ENCODE results near the gene OXCT1. TPM values are rescaled to one million over a fixed set of nuclear protein-coding genes. Genes with fewer than 3 reads are reported as not detected.

The OXCT1 gene
- total and polyA plus RNA-seq, 2 of the 8 experiments (the other 6 are each of a cell fraction or from before 2014, with no cell fraction given): 10.1 to 28.2 TPM

DNA sequence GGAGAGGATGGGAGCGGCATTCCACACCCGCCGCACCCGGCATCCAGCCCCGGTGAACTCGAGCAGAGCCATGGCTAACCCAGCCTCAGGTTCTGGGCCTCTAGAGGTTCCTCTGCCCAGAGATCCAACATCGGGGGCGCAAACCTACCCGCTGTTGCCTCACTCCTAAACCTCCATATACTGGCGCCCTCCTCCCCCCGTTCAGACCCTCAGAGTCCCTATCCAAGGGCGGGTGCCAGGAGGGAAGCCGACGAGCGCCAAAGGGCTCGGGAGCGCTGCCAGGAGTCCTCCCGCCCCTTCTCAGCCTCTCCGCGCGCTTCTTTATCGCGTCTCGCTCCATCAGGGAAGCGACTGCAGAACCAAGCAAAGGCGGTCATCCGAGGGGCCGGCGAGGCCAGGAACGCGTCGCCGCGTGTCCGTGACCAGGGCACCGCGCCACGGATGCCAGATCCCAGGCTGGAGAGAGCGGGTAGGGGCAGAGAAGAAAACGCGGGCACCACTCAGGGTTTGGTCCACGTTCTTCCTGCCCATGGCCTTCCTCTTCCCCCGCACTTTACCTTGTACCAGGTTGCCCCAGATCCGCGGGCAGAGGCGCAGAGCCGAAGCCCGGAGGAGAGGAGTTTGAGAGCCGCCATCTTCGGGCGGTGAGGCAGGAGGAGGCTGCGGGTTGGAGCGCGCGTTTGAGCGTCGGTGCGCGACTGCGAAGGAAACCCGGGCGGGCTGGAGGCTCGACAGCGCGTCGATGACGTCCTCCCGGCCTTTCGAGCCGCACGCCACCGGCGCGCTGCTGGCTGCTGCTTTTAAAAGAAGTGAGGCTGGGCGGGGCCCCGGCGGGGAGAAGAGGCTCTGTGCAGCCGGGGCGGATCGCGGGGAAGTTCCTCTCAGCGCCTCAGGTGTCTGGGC is at the start of gene OXCT1 (continued):
- TF ChIP-seq SUZ12 (IDR thresholded peaks at IDR 0.05; ENCODE audit: low read length): no peak; the same call in 1 of the 2 replicates
- TF ChIP-seq, protein P1, sequence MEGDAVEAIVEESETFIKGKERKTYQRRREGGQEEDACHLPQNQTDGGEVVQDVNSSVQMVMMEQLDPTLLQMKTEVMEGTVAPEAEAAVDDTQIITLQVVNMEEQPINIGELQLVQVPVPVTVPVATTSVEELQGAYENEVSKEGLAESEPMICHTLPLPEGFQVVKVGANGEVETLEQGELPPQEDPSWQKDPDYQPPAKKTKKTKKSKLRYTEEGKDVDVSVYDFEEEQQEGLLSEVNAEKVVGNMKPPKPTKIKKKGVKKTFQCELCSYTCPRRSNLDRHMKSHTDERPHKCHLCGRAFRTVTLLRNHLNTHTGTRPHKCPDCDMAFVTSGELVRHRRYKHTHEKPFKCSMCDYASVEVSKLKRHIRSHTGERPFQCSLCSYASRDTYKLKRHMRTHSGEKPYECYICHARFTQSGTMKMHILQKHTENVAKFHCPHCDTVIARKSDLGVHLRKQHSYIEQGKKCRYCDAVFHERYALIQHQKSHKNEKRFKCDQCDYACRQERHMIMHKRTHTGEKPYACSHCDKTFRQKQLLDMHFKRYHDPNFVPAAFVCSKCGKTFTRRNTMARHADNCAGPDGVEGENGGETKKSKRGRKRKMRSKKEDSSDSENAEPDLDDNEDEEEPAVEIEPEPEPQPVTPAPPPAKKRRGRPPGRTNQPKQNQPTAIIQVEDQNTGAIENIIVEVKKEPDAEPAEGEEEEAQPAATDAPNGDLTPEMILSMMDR (IDR thresholded peaks at IDR 0.05; ENCODE audit: control extremely low read depth in 1 of 3, insufficient read depth in 1 of 3, low read depth in 1 of 3, low read length in 3 of 3): no peak
- no peak for TF ChIP-seq EP300 (IDR thresholded peaks at IDR 0.05; ENCODE audit: borderline replicate concordance in 1 of 2, low read depth in 2 of 2, low read length in 2 of 2)
- TF ChIP-seq, protein P2, sequence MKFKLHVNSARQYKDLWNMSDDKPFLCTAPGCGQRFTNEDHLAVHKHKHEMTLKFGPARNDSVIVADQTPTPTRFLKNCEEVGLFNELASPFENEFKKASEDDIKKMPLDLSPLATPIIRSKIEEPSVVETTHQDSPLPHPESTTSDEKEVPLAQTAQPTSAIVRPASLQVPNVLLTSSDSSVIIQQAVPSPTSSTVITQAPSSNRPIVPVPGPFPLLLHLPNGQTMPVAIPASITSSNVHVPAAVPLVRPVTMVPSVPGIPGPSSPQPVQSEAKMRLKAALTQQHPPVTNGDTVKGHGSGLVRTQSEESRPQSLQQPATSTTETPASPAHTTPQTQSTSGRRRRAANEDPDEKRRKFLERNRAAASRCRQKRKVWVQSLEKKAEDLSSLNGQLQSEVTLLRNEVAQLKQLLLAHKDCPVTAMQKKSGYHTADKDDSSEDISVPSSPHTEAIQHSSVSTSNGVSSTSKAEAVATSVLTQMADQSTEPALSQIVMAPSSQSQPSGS (IDR thresholded peaks at IDR 0.05; ENCODE audit: low read length): no peak
- TF ChIP-seq NANOG (IDR thresholded peaks at IDR 0.05; ENCODE audit: insufficient read depth, low read depth, low read length, poor library complexity, severe bottlenecking): no peak
- TF ChIP-seq RXRA (IDR thresholded peaks at IDR 0.05; ENCODE audit: insufficient read depth, low read depth, low read length): no peak
- no peak for TF ChIP-seq SAP30 (IDR thresholded peaks at IDR 0.05; ENCODE audit: insufficient read depth, insufficient replicate concordance, low read length)
- TF ChIP-seq, protein P3, sequence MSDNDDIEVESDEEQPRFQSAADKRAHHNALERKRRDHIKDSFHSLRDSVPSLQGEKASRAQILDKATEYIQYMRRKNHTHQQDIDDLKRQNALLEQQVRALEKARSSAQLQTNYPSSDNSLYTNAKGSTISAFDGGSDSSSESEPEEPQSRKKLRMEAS (IDR thresholded peaks at IDR 0.05): peak; percentile 52; the same call in 1 of the 2 replicates
- TF ChIP-seq NRF1 (IDR thresholded peaks at IDR 0.05; ENCODE audit: low read depth, low read length): no peak
- TF ChIP-seq POU5F1 (IDR thresholded peaks at IDR 0.05; ENCODE audit: low read depth, low read length): no peak
- no peak for TF ChIP-seq BCL11A (IDR thresholded peaks at IDR 0.05; ENCODE audit: low read depth in 2 of 2, low read length in 2 of 2)
- TF ChIP-seq, protein P4, sequence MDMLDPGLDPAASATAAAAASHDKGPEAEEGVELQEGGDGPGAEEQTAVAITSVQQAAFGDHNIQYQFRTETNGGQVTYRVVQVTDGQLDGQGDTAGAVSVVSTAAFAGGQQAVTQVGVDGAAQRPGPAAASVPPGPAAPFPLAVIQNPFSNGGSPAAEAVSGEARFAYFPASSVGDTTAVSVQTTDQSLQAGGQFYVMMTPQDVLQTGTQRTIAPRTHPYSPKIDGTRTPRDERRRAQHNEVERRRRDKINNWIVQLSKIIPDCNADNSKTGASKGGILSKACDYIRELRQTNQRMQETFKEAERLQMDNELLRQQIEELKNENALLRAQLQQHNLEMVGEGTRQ (IDR thresholded peaks at IDR 0.05; ENCODE audit: low read length): no peak; the same call in 1 of the 2 replicates

Measured in H1 (cell line).